SKM-1 (cell line): ENCODE results near the gene FXN.
"Not testable (repeated sequence)": the region's sequence is repeated elsewhere in the genome, so short reads cannot be mapped to it uniquely, and the experiment has no call there.

Experiments
- DNase-seq: peaks from one replicate; lab custom pipeline; 2025; ENCODE audit not compliant: unreplicated experiment; lab: John Stamatoyannopoulos, UW

The FXN gene

GRCh38 chr9:69035438-69036308 is at the start of gene FXN:
Gene FXN (plus strand): TSS chr9:69035752. CDS start chr9:69035783, 31 bp downstream.
- peak; percentile 2 for DNase-seq

- DNase-seq, result not testable (repeated sequence)
Observed at GRCh38 chr9:68986949-68987348, 48.6 kb upstream of the FXN start.

- DNase-seq, result no peak
Observed at GRCh38 chr9:68991457-68991856, 44.1 kb upstream of the FXN start.

GRCh38 chr9:68995776-68996175 is 39.8 kb upstream of the FXN start:
- no peak for DNase-seq

- no peak for DNase-seq
Observed at GRCh38 chr9:68996462-68996861, 39.1 kb upstream of the FXN start.

- DNase-seq, result no peak
Observed at GRCh38 chr9:68997666-68998065, 37.9 kb upstream of the FXN start.

GRCh38 chr9:68998385-68998784 is 37.2 kb upstream of the FXN start:
- DNase-seq, result no peak

GRCh38 chr9:68998812-68999211 is 36.7 kb upstream of the FXN start:
- no peak for DNase-seq

GRCh38 chr9:68999393-69000105 is 36.0 kb upstream of the FXN start:
- DNase-seq, result peak; percentile 38

GRCh38 chr9:69001921-69002320 is 33.6 kb upstream of the FXN start:
- no peak for DNase-seq

GRCh38 chr9:69003051-69003450 is 32.5 kb upstream of the FXN start:
- no peak for DNase-seq

- no peak for DNase-seq
Observed at GRCh38 chr9:69004836-69005235, 30.7 kb upstream of the FXN start.

GRCh38 chr9:69009708-69010107 is 25.8 kb upstream of the FXN start:
- DNase-seq, result no peak

GRCh38 chr9:69012696-69013381 is 22.7 kb upstream of the FXN start:
- DNase-seq, result no peak

- no peak for DNase-seq
Observed at GRCh38 chr9:69013382-69013727, 22.2 kb upstream of the FXN start.

- DNase-seq, result no peak
Observed at GRCh38 chr9:69014013-69014412, 21.5 kb upstream of the FXN start, which contains the start of gene PRKACG. Gene PRKACG (minus strand): TSS chr9:69014113. CDS start chr9:69014092, 21 bp downstream.

GRCh38 chr9:69016191-69017096 is 19.1 kb upstream of the FXN start:
- no peak for DNase-seq

GRCh38 chr9:69018737-69019136 is 16.8 kb upstream of the FXN start:
- DNase-seq, result no peak

- DNase-seq, result no peak
Observed at GRCh38 chr9:69019808-69020207, 15.7 kb upstream of the FXN start.

- DNase-seq, result no peak
Observed at GRCh38 chr9:69020301-69021145, 15.0 kb upstream of the FXN start.
